ENCODE data around the gene ITGA2B.
A peak's percentile ranks its signal among the peaks of the same experiment; 100 is the strongest.
"Not testable (repeated sequence)": the region's sequence is repeated elsewhere in the genome, so short reads cannot be mapped to it uniquely, and the experiment has no call there.

Gene ITGA2B

DNA sequence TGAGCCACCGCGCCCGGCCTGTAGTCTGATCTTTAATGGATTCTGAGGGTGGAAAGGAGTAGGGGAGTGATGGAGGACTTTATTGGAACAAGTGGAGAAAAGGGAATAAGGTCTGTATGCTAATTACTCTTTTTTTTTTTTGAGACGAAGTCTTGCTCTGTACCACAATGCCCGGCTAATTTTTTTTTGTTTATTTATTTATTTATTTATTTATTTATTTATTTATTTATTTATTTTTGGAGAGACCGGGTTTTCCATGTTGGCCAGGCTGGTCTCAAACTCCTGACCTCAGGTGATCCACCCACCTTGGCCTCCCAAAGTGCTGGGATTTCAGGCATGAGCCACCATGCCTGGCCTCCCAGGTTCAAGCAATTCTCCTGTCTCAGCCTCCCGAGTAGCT, 59.9 kb downstream of the ITGA2B start:
- not testable (repeated sequence) for DNase-seq

DNA sequence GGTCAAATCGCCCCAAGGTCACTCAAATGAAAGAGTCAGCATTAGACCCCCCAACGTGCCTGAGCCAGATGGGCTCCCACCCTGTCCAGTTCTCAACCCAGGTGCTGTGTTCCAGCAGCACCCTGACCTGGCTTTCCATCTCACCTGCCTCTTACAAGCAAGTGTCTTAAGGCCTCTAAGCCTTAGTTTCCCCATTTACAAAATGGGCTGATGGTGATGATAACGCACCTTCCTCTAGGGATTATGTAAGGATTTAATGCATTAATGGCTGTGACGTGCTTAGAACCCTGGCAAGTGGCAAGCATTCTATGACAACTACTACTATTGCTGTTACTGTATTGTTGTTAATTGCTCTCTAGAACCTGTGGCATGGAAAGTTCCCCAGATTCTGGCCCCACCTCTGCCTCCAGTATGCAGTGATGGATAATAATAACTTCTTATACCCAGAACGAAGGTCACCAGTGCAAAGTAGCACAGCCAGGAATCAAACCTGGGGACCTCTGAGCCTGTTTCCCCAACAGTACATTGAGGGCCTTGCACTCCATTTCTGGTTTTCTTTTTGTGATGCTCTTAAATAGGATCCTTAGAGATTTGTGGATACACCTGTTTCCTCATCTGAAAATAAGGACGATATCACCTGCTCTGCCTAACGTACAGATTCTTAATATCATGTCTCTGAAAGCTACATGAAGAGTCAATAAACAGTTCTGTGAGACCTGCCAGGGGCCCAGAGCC, 61.6 kb downstream of the ITGA2B start:
- DNase-seq = no peak

DNA sequence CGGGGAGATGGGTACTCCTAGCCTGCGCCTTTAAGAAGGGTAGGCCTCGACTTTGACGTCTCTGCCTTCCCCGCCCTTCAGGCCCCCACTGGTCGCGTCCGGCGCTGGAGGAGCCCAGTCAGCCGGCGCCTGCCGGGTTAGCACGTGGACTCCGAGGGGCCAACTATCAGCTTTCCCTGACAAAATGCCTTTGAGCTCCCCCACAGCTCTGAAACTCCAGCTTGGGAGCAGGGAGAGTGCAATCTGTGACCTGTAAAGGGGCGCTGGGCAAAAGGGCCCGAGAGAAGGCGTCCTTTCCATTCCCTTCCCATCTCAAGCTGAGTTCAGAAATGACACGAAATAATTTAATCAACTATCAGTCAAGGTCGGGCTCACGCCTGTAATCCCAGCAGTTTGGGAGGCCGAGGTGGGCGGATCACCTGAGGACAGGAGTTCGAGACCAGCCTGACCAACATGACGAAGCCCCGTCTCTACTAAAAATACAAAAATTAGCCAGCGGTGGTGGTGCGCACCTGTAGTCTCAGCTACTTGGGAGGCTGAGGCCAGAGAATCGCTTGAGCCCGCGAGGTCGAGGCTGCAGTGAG, 62.5 kb downstream of the ITGA2B start:
- peak; percentile 94 for DNase-seq

DNA sequence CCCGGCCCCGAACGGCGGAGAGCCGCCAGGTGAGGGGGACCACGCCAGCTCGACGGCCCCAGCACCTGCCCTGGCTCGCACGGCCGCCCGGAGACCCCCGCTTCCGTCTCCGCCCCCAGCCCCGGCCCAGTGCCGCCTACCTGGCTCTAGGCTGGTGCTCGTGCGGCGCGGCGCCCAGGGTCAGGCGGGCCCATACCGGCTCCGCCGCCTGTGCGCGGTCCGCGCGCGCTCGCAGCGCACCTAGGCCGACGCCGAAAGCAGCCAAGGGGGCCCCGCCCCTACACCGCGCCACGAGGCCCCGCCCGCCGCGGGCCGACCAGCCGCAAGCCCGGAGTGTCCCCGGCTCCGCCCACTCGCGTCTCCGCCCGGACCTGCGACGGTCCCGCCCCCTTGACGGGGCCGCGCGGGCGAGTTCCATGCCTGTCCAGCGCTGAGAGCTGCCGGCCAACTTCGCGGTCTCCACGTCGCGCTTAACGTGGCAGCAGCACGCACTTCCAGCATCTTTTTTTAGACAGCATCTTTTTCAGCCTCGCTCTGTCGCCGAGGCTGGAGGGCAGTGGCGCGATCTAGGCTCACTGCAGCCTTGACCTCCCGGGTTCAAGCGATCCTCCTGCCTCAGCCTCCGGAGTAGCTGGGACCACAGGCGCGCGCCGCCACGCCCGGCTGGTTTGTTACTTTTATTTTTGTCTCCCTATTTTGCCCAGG, 64.7 kb downstream of the ITGA2B start, which contains the start of gene SLC25A39:
TSS of gene SLC25A39 (minus strand) at position 253 of the 705 bp plus-strand sequence. CDS start 1,261 bp downstream, outside the sequence.
- peak; percentile 95 for DNase-seq

DNA sequence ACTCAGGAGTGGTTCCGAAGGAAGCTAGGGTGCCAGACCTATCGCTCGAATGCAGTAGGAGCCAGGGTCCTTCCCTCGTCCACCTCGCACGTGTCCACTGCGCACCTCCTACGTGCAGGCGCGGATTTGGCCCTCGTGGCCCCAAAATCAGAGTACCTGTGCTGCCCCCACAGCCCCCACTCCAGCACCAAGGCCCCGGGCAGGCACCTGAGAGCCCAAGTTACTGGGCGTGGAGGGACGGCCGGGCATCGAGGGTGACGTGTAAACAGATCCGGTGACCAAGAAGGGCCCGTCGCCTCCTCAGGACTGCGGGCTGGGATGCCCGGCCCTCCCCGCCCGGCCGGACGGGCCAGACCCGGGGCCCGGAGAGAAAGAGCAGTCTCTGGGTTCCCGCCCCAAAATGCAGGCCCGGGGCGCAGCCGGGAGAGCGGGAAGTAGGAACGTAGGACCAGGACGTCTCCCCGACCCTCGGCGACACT, 65.3 kb downstream of the ITGA2B start:
- DNase-seq = no peak

DNA sequence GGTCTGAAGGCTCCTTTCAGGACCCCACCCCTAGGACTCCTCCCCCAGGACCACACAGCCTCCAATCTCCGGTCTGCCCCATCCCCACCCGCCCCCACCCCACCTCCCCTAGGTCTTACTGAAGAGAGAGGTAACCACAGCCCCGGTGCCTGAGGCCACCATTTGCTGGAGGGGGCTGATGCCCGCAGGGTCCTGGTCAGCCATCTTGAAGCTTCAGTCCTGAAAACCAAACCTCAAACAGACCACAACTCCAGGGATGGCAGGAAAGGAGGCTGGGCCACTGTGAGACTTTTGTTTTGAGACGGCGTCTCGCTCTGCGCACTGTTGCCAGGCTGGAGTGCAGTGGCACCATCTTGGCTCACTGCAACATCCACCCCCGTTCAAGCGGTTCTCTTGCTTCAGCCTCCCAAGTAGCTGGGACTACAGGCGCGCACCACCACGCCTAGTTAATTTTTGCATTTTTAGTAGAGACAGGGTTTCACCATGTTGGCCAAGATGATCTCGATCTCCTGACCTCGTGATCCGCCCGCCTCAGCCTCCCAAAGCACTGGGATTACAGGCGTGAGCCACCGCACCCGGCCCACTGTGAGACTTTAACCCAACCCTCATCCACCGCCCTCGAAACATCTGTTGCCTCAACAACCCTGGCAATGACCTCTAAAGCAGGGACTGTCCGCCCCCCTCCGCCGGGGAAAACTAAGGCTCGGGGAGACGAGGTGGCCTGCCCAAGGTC, 65.9 kb downstream of the ITGA2B start:
- no peak for DNase-seq

DNA sequence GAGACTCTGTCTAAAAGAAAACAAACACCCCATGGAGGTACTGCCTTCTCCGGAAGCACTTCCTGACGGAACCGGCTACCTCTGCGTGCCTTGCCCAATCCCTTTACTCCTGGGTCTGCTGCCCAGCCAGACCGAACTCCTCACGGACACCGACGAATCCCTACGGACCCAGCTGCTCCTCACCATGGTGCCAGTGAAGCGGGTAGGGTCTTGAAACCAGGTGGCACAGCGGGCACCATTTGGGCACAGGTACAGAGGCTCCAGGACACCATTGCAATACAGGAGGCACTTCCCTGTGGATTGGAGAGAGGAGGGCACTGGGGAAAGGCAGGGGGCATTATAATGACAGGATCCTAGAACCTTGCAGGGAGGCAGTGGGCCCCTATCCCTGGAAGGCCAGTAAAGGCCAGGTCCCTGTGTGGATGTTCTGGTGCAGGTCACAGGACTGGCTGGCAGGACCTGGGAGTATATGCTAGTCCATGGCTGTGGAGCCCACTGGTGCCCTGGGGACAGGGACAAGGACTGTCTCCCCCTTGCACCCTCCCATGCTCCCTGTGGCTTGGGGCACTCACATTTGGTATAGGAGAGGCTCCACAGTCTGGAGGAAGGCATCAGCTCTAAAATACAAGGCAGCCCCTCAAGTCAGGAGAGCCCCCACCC, 67.1 kb downstream of the ITGA2B start:
- no peak for DNase-seq
